Activated CD8-positive, alpha-beta memory T cell treated with anti-CD3 and anti-CD28 coated beads for 1 hour (primary cell): ENCODE results near the gene TMIGD3.

ENCODE experiments used
- DNase-seq, 2 donors: peaks; one replicate each; pipeline ENCODE4 v3.0.0-alpha.2; 2020; ENCODE audit warnings: low read depth in 1 of 2; ENCODE audit errors: extremely low read depth in 1 of 2

Gene TMIGD3

DNA sequence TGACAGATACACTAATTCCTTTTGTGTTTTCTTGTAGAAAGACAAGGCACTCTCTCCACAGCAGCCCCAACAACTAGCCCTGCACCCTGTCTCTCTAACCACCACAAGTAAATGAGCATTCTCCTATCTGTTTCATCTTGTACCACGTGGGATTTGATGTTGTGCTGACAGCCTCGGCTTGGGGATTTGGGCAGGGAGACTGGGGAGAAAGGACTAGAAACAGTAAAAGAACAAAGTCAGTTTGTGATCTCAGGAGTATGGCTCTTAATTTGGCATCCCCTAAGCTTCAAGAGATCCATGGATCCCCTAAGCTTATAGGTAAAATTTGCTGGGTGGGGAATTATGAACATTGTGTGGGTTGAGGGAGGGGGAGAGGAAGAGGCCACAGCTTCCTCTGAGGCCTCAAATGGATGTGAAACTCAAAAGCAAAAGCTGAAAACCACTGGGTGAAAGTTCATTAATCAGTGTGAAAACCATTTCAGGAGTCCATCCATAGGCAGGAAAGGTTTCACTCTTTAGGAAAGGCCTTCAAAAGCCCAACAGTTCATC lies 26.6 kb downstream of the TMIGD3 start:
- DNase-seq, result peak in 1 of 2 donors; percentile 5

GRCh38 chr1:111476214-111476613 lies 27.2 kb downstream of the TMIGD3 start:
- no peak for DNase-seq

- no peak for DNase-seq
These were observed 27.7 kb downstream of the TMIGD3 start for GRCh38 chr1:111475701-111476100.

- DNase-seq, result no peak
These were observed 28.9 kb downstream of the TMIGD3 start for GRCh38 chr1:111474521-111474920.

GRCh38 chr1:111474106-111474505 lies 29.3 kb downstream of the TMIGD3 start:
- DNase-seq, result no peak

- DNase-seq, result no peak
These were observed 31.9 kb downstream of the TMIGD3 start for GRCh38 chr1:111471538-111471937.

GRCh38 chr1:111471012-111471411 lies 32.4 kb downstream of the TMIGD3 start:
- peak in 1 of 2 donors; percentile 43 for DNase-seq

GRCh38 chr1:111470596-111470995 lies 32.8 kb downstream of the TMIGD3 start:
- DNase-seq, result no peak

DNA sequence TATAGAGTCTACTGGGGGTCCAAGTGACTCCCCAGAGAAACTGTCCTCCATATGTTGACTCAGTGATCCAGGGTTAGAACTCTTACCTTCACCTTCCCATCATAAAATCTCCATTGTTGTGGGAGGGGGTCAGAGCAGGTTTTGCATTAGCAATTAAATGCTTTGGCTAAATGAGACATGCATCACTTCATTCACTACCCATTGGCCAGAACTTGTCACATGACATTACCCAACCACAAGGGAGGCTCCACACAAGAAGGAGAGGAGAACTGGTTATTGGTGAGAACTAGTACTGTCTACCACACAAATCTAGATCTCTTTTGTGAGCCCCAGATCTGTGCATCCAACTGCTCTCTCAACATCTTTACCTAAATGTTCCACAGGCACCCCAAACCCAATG lies 33.9 kb downstream of the TMIGD3 start:
- DNase-seq, result no peak

DNA sequence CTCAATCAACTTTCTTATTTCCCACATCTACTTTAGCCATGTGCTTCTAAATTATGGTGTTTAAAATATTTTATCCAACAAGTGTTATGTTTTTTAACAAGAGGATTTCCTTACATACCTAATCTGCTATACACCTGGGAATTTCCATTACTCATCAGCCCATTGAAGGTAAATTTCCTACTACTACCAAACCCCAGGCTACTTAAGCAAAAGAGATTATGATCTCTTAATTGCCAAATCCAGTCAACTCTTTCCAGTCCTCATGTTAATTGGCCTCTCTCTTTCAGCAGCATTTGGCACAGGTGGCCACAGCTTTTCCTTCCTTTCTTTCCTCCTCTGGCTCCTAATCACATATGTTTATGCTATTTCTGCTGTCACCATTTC lies 34.7 kb downstream of the TMIGD3 start:
- no peak for DNase-seq

DNA sequence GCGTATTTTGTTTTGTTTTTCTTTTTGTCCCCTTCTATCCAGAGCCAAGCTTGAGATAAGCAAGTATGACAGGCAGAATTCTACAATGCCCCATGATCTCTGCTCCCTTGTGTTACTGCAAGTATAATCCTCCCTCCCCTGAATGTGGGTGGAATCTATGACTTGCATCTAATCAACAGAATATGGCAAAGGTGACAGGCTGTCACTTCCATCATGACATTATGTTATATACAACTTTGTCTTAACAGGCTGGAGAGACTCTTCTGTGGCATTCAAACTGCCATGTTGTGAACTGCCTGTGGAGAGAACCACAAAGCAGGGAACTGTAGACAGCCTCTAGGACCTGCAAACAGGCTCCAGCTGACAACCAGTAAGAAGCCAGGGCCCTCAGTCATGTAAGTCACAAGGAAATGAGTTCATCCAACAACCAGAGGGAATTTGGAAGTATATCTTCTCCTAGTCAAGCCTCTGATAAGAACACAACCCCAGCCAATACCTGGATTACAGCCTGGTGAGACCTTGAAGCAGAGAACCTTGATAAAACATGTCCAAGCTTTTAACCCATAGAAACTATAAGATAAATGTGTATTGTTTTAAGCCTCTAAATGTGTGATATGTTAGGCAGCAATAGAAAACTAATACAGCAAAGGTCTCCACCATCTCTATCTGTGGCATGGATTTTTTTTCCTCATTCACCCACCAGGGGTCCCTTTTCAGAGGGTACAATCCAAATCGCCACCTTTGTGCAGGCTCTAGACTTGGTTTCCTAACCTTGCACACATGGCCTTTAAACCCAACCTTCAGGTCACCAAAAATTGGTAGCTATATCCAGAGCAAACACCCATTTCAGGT lies 35.3 kb downstream of the TMIGD3 start:
- DNase-seq, result no peak

GRCh38 chr1:111466480-111466879 lies 37.0 kb downstream of the TMIGD3 start:
- no peak for DNase-seq

DNA sequence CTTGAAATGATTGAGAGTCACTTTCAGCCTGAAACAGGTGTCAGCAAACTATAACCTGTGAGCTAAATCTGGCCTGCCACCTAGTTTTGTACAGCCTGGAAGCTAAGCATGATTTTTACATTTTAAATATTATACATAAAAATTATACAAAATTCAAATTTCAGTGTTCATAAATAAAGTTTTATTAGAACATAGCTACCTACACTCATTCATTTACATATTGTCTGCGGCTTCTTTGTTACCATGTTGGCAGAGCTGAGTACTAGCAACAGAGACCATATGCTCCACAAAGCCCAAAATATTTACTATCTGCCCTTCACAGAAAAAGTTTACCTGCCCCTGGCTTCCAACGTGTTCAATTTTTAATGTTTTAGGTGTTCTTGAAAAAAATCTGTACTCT lies 37.7 kb downstream of the TMIGD3 start:
- DNase-seq, result no peak

GRCh38 chr1:111463029-111463683 lies 40.3 kb downstream of the TMIGD3 start:
- DNase-seq, result no peak

DNA sequence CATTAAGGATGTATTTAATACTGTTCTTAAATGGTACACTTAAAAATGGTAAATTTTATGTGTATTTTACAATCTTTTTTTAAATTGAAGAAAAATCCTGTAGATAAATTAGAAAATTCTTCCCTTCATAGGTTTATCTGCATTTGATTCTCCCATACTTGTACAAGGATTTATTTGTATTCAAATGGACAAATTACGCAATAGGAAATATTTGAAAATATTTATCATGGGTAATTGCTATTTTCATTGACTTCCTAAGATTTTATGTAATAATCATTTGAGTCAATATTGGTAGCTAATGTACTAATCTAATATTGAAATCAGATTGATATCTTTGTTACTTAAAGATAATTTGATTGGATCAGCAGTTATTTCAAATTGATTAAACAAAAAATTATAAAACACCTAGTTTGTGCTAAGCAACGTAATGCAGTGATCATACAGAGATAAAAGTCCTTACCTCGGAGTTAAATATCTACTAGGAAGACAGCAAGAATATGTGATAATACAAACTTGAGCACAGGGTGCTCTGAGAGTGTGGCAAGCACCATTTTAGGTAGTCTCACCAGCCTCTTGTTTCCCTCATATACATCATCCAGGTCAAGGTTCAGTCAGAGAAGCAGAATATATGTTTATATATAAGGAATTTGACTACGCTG lies 40.9 kb downstream of the TMIGD3 start:
- no peak for DNase-seq

- DNase-seq, result no peak
These were observed 41.7 kb downstream of the TMIGD3 start for GRCh38 chr1:111461765-111462164.

DNA sequence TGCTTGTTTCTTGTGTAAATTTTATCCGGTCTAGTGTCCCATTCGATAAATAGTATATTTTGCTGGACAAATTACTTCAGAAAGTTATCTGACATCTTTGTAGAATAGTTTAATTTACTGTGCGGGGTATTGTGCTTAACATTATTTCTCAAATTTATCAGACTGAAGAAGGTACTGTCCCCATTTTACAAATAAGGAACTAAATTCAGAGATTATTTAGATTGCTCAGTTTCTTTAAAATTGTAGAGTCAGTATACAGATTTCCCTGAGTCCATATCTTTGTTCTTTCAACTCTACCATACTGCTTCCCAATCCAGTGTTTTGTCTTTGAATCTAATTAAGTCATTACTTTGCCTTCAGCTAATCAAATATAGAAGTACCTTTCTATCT lies 47.8 kb downstream of the TMIGD3 start:
- no peak for DNase-seq

GRCh38 chr1:111454859-111455641 lies 48.4 kb downstream of the TMIGD3 start:
- no peak for DNase-seq

GRCh38 chr1:111453706-111454105 lies 49.7 kb downstream of the TMIGD3 start:
- no peak for DNase-seq

DNA sequence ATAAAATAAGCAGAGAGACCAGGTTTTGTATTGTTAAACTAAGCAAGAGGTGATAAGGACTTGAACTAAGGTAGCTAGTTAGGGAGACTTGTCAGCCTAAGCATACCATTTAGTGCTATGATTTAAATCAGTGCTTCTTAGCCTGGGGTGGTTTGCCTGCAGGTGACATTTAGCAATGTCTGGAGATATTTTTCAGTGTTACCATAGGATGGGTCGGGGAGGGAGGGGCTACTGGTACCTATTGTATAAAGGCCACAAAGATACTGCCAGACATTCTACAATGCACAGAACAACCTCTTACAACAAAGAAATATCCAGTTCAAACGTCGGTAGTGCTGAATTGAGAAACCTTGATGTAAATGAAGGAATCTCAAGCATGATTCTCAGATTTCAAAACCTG lies 50.9 kb downstream of the TMIGD3 start:
- no peak for DNase-seq

DNA sequence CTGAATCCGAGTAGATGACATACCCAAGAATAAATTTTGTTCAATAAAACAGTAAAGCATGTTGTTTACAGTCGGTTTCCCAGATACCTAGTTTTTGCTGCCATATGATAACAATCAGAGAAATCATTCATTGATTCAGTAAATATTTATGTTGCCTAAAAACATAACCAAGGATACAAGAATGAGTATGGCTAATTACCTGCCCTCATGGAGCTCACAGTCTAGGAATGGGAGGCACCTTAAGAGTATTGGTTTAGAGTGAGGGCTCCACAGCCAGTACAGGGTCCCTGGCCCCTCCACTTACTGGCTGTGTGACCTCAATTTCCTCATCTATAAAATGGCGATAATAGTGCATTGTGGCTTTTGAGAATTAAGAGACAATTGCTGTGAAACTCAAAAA lies 53.2 kb downstream of the TMIGD3 start:
- DNase-seq, result no peak
